Right lobe of liver (tissue), 4 donors: ENCODE data around the gene COL23A1.

ENCODE experiments used
- CTCF ChIP-seq, 4 donors: fragments of 200-600 bp in 3 of 4; fragments of 450-650 bp in 1 of 4; IDR thresholded peaks; one replicate each; pipeline versions ENCODE4 v1.5.1 to v1.8.0; 2016 to 2022; ENCODE audit warnings: antibody characterized with exemption in 4 of 4, mild to moderate bottlenecking in 2 of 4
- POLR2A ChIP-seq: fragments of 450-650 bp; IDR thresholded peaks from one replicate; pipeline ENCODE4 v1.6.1; 2017; ENCODE audit warnings: antibody characterized with exemption, mild to moderate bottlenecking
- donor health status: DM: no; HTN: no; CAD: no.
- donor health status: DM: no; HTN: no; CAD: no.
- donor health status: DM: no; HTN: yes; CAD: no.

GRCh38 chr5:178407646-178408045 lies 182.5 kb downstream of the COL23A1 start:
- TF ChIP-seq CTCF (IDR thresholded peaks at IDR 0.05): no peak
- no peak for TF ChIP-seq POLR2A
